Skeletal muscle satellite cell (primary cell): ENCODE data around the gene PTEN.

ENCODE experiments used
- H3K27me3 ChIP-seq: 2 replicates; pipeline ENCODE4 v1.7.0; 2013; ENCODE audit warnings: low read length; ENCODE audit not compliant: control insufficient read depth, insufficient read depth
- H3K36me3 ChIP-seq: 2 replicates; pipeline ENCODE4 v1.7.0; 2013; ENCODE audit warnings: mild to moderate bottlenecking, control low read depth, low read length; ENCODE audit not compliant: insufficient read depth
- H3K4me1 ChIP-seq: 2 replicates; pipeline ENCODE4 v1.7.0; 2013; ENCODE audit warnings: low read length; ENCODE audit not compliant: control insufficient read depth, insufficient read depth
- H3K4me2 ChIP-seq: 2 replicates; pipeline ENCODE4 v1.7.0; 2013; ENCODE audit warnings: mild to moderate bottlenecking, low read length
- H3K4me3 ChIP-seq: 2 replicates; pipeline ENCODE4 v1.7.0; 2013; ENCODE audit warnings: low read length
- H3K9ac ChIP-seq: 2 replicates; pipeline ENCODE4 v1.7.0; 2013; ENCODE audit warnings: mild to moderate bottlenecking, low read depth, low read length, moderate library complexity
- H3K9me3 ChIP-seq: replicated peaks from 2 replicates; pipeline ENCODE4 v1.7.0; 2013; ENCODE audit warnings: mild to moderate bottlenecking, control low read depth, low read length

The PTEN gene

DNA sequence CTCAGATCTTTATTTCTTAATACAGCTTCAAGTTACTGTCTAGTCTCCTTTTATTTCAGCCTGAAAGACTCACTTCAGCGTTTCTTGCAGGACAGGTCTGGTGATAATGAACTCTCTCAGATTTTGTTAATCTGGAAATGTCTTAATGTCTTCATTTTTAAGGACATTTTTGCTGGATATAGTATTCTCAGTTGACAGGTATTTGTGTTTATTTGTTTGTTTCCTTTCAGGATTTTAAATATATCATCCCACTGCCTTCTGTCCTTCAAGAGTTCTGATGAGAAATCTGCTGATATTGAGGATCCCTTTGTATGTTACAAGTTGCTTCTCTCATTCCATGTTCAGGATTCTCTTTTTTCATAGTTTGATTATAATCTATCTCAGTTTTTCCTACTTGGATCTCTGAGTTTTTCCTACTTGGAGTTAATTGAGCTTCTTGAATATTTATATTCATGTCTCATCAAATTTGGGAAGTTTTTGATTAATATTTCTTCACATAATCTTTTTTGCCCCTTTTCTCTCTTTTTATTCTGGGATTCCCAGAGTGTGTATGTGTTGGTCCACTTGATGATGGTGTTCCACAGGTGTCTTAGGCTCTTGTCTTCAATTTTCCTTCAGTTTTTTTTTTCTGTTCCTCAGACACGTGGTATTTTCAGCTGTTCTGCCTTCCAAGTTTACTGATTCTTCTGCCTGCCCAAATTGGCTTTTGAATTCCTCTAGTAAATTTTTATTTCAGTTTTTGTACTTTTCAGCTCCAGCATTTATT, 49.9 kb downstream of the PTEN start:
- Histone ChIP-seq H3K9me3 (no peaks in the 10 kb centered on the region), H3K36me3 (peaks cover 11% of the 10 kb centered on the region), H3K27me3 (no peaks in the 10 kb centered on the region), H3K4me3 (no peak overlapping the region), H3K9ac (no peak overlapping the region), H3K4me1 (peaks cover 11% of the 10 kb centered on the region), H3K4me2 (no peak overlapping the region)

DNA sequence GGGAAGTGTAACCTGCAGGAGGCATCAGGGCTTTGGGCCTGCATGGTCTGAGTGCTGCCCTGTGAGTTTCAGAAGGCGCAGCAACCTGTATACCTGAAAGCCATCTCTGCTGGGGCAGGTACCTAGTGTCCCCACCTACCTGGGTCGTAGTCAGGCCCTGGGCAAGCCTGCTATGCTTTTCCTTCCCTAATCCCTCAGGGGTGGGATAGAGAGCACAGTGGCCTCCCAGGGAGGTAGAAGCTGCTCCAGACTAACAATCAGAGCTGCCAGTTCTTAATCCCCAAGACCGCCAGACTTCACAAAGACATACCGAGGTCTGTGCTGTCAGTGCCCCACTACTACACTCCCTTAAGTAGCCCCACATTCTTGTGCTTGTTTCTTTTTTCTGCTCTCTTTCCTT, 52.0 kb downstream of the PTEN start:
- Histone ChIP-seq H3K4me3 (no peak overlapping the region), H3K4me2 (no peak overlapping the region), H3K9ac (no peak overlapping the region), H3K27me3 (no peaks in the 10 kb centered on the region), H3K9me3 (no peaks in the 10 kb centered on the region), H3K36me3 (peaks cover 11% of the 10 kb centered on the region), H3K4me1 (peaks cover 11% of the 10 kb centered on the region)

DNA sequence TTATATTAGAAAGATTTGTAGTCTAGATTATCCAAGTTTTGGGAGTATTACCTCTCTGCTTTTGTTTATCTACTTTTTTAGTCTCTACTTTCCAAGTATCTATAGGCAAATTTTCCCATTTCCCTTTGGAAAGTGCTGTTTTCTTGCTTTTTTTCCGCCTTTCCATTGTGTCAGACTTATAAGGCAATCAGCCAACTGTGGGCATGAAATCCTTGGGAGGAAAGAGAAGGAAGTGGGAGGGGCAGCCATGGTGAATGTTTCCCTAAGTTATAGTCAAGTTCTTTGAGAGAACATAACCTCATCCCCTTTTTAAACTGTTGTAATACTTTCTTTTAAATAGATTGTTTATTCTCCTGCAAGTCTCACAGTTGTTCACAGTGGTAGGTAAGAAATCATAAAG, 52.6 kb downstream of the PTEN start:
- no peak overlapping the region for H3K9ac ChIP-seq
- H3K36me3 ChIP-seq: peaks cover 11% of the 10 kb centered on the region
- no peaks in the 10 kb centered on the region for H3K27me3 ChIP-seq
- H3K4me3 ChIP-seq: no peak overlapping the region
- no peaks in the 10 kb centered on the region for H3K9me3 ChIP-seq
- H3K4me2 ChIP-seq: no peak overlapping the region
- peaks cover 11% of the 10 kb centered on the region for H3K4me1 ChIP-seq

DNA sequence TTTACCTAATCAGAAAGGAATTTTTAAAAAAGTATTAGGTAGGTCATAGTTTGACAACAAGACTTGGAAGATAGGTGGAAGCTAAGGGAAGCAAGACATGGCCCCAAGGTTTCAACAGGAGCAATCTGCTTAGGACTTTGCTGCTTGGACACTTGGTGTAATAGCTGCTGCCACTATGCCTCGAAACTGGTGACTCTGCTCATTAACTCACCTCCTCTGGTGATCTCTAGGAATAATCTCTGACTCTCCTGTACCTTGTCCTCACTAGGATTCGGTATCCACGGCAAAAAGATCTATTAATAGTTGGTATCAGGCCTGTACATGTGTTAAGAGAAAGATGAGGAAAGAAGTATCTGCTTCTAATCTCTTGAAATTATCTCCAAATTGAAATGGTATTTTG, 53.1 kb downstream of the PTEN start:
- H3K4me2 ChIP-seq: no peak overlapping the region
- H3K4me1 ChIP-seq: peaks cover 11% of the 10 kb centered on the region
- no peaks in the 10 kb centered on the region for H3K27me3 ChIP-seq
- H3K9me3 ChIP-seq: no peaks in the 10 kb centered on the region
- peaks cover 11% of the 10 kb centered on the region for H3K36me3 ChIP-seq
- H3K4me3 ChIP-seq: no peak overlapping the region
- no peak overlapping the region for H3K9ac ChIP-seq

GRCh38 chr10:87918254-87918859, 54.9 kb downstream of the PTEN start:
- H3K4me1 ChIP-seq: peaks cover 11% of the 10 kb centered on the region
- no peak overlapping the region for H3K4me2 ChIP-seq
- H3K36me3 ChIP-seq: peaks cover 7% of the 10 kb centered on the region
- no peak overlapping the region for H3K9ac ChIP-seq
- H3K27me3 ChIP-seq: no peaks in the 10 kb centered on the region
- no peaks in the 10 kb centered on the region for H3K9me3 ChIP-seq
- H3K4me3 ChIP-seq: no peak overlapping the region

- Histone ChIP-seq H3K4me1 (peaks cover 7% of the 10 kb centered on the region), H3K9me3 (no peaks in the 10 kb centered on the region), H3K36me3 (no peaks in the 10 kb centered on the region), H3K4me2 (no peak overlapping the region), H3K9ac (no peak overlapping the region), H3K27me3 (no peaks in the 10 kb centered on the region), H3K4me3 (no peak overlapping the region)
Observed at GRCh38 chr10:87920538-87920937, 57.1 kb downstream of the PTEN start.

DNA sequence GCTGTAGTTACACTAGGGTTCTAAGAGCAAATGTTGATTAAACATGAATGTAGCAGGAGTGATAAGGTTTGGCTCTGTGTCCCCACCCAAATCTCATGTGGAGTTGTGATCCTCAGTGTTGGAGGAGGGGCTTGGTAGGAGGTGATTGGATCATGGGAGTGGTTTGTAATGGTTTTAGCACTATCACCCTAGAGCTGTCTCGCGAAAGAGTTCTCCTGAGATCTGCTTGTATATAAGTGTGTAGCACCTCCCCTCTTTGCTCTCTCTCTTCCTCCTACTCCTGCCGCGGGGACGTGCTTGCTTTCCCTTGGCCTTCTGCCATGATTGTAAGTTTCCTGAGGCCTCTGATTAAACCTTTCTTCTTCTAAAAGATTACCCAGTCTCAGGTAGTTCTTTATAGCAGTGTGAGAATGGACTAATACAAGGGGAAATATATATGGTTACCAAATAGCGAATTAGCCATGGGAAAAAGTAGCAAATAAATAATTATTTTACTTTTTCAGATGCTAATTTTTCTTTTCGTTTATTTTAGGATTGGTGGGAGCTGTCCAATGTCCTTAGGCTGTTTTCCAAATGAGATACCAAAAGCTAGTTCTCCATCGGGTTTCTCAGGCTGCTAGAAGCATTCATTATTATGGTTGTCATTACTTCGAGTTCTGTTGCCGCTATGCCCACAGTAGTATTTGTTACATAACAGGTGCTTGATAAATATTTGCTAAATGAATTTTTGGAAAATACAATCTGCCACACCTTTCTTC, 58.7 kb downstream of the PTEN start:
- no peak overlapping the region for H3K9ac ChIP-seq
- no peak overlapping the region for H3K4me3 ChIP-seq
- peaks cover 5% of the 10 kb centered on the region for H3K36me3 ChIP-seq
- peaks cover 8% of the 10 kb centered on the region for H3K4me1 ChIP-seq
- H3K9me3 ChIP-seq: no peaks in the 10 kb centered on the region
- no peaks in the 10 kb centered on the region for H3K27me3 ChIP-seq
- no peak overlapping the region for H3K4me2 ChIP-seq

DNA sequence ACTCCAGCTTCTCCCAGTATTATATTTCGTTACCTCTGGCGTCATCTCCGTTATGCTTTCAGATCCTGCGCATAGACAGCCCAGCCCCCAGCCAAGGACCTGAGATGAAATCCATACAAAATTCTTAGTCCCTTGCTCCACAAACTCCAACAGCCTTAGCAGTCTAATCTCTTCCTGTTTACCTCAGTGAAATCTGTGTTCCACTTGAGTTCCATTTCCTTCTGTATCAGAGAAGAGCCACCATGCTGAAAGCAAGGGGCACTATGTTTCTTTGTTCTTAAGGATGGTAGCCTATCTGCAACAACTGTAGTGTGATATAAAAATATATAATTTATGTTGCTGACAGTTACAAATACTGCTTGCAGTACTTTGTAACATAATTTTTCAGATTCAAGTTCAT, 59.8 kb downstream of the PTEN start:
- H3K36me3 ChIP-seq: peaks cover 5% of the 10 kb centered on the region
- H3K9ac ChIP-seq: no peak overlapping the region
- peaks cover 13% of the 10 kb centered on the region for H3K4me1 ChIP-seq
- no peaks in the 10 kb centered on the region for H3K27me3 ChIP-seq
- no peak overlapping the region for H3K4me3 ChIP-seq
- no peaks in the 10 kb centered on the region for H3K9me3 ChIP-seq
- no peak overlapping the region for H3K4me2 ChIP-seq

DNA sequence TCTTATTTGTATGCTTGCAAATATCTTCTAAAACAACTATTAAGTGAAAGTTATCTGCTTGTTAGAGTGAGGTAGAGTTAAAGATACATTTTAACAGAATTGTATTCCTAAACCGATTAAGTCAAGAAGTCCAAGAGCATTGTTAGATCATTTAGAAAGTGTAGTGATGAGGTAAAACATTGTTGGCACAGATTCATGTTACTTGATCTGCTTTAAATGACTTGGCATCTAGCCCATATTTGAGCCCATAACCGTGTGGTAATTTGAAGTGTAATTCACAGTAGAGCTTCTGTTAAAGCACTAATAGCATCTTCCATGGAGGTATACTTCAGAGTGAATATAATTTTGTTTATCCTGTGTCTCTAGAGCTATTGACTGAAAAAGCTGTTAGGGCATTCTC, 62.1 kb downstream of the PTEN start:
- Histone ChIP-seq H3K36me3 (peaks cover 5% of the 10 kb centered on the region), H3K9me3 (no peaks in the 10 kb centered on the region), H3K4me3 (no peak overlapping the region), H3K9ac (no peak overlapping the region), H3K4me2 (no peak overlapping the region), H3K4me1 (peaks cover 15% of the 10 kb centered on the region), H3K27me3 (no peaks in the 10 kb centered on the region)

GRCh38 chr10:87927091-87927490, 63.7 kb downstream of the PTEN start:
- H3K27me3 ChIP-seq: no peaks in the 10 kb centered on the region
- no peak overlapping the region for H3K4me3 ChIP-seq
- H3K9me3 ChIP-seq: no peaks in the 10 kb centered on the region
- H3K4me1 ChIP-seq: peaks cover 30% of the 10 kb centered on the region
- H3K4me2 ChIP-seq: peak overlapping the region; percentile 33
- H3K36me3 ChIP-seq: peaks cover 5% of the 10 kb centered on the region
- no peak overlapping the region for H3K9ac ChIP-seq

DNA sequence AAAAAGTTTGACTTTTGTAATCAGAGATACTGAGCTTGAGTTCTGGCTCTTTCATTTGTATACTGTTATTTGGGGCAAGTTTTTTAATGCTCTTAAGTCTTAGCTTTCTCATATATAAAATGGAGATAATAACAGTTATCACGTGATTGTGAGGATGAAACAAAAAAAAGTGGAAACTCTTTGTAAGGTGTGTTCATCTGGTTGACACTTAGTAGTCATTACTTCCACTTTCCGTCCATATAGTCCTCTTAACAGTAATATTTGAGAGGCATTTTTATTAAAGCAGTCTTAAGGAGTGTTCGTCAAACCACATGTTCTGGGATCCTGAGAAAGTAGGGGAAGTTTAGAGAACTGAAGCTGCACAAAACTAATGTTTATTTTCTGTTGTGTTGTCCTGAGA, 65.6 kb downstream of the PTEN start:
- no peak overlapping the region for H3K4me2 ChIP-seq
- no peak overlapping the region for H3K4me3 ChIP-seq
- peaks cover 6% of the 10 kb centered on the region for H3K36me3 ChIP-seq
- no peaks in the 10 kb centered on the region for H3K27me3 ChIP-seq
- H3K9me3 ChIP-seq: no peaks in the 10 kb centered on the region
- peaks cover 38% of the 10 kb centered on the region for H3K4me1 ChIP-seq
- no peak overlapping the region for H3K9ac ChIP-seq
